ENCODE data around the gene MAP2K7. TPM values are rescaled to one million over a fixed set of nuclear protein-coding genes. Genes with fewer than 3 reads are reported as not detected.

MAP2K7 gene
- total and polyA plus RNA-seq, 2 of the 4 experiments (the other 2 are of a cell fraction), result 4.1 to 15.6 TPM

- TF ChIP-seq ELK1 (IDR thresholded peaks at IDR 0.05; ENCODE audit: borderline replicate concordance, low read depth, low read length) (no peak), NFE2L2 (IDR thresholded peaks at IDR 0.05; ENCODE audit: low read depth, low read length) (peak; percentile 20; the same call in 1 of the 2 replicates), SMC3 (IDR thresholded peaks at IDR 0.05; ENCODE audit: low read depth, low read length) (no peak; the same call in 1 of the 2 replicates)
Measured at GRCh38 chr19:7903244-7904073, at the start of gene MAP2K7 (continued).
